Mesothelial cell of epicardium (in vitro differentiated cells): Measurements from ENCODE around the gene INCENP. TPM values are rescaled to one million over a fixed set of nuclear protein-coding genes. Genes with fewer than 3 reads are reported as not detected.

ENCODE experiments used
- DNase-seq, 2 experiments: peaks; one replicate each; pipeline ENCODE4 v3.0.0; 2021; ENCODE audit warnings: low spot score in 2 of 2; ENCODE audit not compliant: unreplicated experiment in 2 of 2
- H3K27ac Mint-ChIP-seq: 2 replicates; pipeline ENCODE4 v1.8.0; 2021; ENCODE audit warnings: mixed read lengths
- H3K27me3 Mint-ChIP-seq: 2 replicates; pipeline ENCODE4 v1.8.0; 2021; ENCODE audit warnings: low read depth, mixed read lengths
- H3K36me3 Mint-ChIP-seq: 2 replicates; pipeline ENCODE4 v1.8.0; 2021; ENCODE audit warnings: mixed read lengths
- H3K4me1 Mint-ChIP-seq: 2 replicates; pipeline ENCODE4 v1.8.0; 2021; ENCODE audit warnings: mixed read lengths
- H3K4me3 Mint-ChIP-seq: 2 replicates; pipeline ENCODE4 v1.8.0; 2021; ENCODE audit warnings: mild to moderate bottlenecking, moderate library complexity, mixed read lengths
- H3K9me3 Mint-ChIP-seq: 2 replicates; pipeline ENCODE4 v1.8.0; 2021; ENCODE audit warnings: mixed read lengths
- total RNA-seq: library from RNA; stranded (reverse); gene quantifications from 3 replicates; pipeline ENCODE4 v1.2.1, GENCODE V29; 2021
- TF ChIP-seq, protein P1 (sequence below): fragments of 200-600 bp; sonication (generic); IDR thresholded peaks from one replicate; pipeline ENCODE4 v1.5.0; 2021; ENCODE audit warnings: antibody characterized with exemption; ENCODE audit not compliant: unreplicated experiment

The INCENP gene
- total RNA-seq, 1 donor from 2014 or later: 50.9 TPM

DNA sequence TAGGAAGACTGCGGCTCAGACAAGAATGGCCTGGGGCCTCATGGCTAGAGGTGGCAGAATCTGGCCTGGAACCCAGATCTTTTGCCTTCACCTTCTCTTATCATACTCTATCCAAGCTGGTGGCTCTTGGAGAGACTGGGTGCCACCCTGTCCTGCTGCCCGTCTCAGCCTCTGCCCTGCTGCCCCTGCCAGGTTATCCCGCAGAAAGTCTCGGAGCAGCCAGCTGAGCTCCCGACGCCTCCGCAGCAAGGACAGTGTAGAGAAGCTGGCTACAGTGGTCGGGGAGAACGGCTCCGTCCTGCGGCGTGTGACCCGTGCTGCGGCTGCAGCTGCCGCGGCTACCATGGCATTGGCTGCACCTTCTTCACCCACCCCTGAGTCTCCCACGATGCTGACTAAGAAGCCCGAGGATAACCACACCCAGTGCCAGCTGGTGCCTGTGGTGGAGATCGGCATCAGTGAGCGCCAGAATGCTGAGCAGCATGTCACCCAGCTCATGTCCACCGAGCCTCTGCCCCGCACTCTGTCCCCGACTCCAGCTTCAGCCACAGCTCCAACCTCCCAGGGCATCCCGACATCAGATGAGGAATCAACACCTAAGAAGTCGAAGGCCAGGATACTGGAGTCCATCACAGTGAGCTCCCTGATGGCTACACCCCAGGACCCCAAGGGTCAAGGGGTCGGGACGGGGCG lies 5.9 kb downstream of the INCENP start:
- TF ChIP-seq, protein P1, sequence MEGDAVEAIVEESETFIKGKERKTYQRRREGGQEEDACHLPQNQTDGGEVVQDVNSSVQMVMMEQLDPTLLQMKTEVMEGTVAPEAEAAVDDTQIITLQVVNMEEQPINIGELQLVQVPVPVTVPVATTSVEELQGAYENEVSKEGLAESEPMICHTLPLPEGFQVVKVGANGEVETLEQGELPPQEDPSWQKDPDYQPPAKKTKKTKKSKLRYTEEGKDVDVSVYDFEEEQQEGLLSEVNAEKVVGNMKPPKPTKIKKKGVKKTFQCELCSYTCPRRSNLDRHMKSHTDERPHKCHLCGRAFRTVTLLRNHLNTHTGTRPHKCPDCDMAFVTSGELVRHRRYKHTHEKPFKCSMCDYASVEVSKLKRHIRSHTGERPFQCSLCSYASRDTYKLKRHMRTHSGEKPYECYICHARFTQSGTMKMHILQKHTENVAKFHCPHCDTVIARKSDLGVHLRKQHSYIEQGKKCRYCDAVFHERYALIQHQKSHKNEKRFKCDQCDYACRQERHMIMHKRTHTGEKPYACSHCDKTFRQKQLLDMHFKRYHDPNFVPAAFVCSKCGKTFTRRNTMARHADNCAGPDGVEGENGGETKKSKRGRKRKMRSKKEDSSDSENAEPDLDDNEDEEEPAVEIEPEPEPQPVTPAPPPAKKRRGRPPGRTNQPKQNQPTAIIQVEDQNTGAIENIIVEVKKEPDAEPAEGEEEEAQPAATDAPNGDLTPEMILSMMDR: no peak
- DNase-seq: no peak
- H3K4me1 Mint-ChIP-seq: peaks cover 10% of the 10 kb centered on the region
- no peak overlapping the region for H3K27ac Mint-ChIP-seq
- H3K4me3 Mint-ChIP-seq: no peak overlapping the region
- H3K27me3 Mint-ChIP-seq: no peaks in the 10 kb centered on the region
- no peaks in the 10 kb centered on the region for H3K9me3 Mint-ChIP-seq
- H3K36me3 Mint-ChIP-seq: peaks cover 8% of the 10 kb centered on the region

DNA sequence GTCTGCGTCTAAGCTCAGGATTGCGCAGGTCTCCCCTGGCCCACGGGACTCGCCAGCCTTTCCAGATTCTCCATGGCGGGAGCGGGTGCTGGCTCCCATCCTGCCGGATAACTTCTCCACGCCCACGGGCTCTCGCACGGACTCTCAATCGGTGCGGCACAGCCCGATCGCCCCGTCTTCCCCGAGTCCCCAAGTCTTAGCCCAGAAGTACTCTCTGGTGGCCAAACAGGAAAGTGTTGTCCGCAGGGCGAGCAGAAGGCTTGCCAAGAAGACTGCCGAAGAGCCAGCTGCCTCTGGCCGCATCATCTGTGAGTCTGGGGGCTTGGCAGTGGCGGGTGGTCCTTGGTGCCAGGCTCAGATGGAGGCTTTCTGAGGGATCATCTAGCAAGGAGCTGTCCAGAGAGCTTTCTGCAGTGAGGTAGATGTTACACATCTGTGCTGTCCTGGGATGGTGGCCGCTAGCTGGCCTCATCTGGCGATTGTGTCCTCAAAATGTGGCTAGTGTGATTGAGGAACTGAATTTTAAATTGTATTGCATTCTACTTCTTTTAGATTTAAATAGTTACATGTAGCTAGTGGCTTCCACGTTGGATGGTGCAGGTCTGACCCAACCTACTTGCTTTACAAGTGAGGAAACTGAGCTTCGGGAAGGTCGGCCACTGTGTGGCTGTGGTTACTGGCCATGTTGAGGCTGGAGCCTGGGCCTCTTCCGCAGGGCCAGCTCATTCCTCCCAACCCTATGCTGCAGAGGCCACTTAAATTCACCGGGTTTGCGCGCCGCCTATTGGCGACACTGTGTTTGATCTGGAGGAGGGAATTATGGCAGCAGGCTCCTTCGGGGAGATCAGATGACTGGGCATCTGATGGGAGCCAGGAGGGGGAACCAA lies 6.7 kb downstream of the INCENP start:
- DNase-seq: no peak
- TF ChIP-seq, protein P1: no peak
- H3K27me3 Mint-ChIP-seq: no peaks in the 10 kb centered on the region
- peaks cover 2% of the 10 kb centered on the region for H3K4me1 Mint-ChIP-seq
- no peak overlapping the region for H3K27ac Mint-ChIP-seq
- peaks cover 10% of the 10 kb centered on the region for H3K36me3 Mint-ChIP-seq
- no peak overlapping the region for H3K4me3 Mint-ChIP-seq
- H3K9me3 Mint-ChIP-seq: no peaks in the 10 kb centered on the region

DNA sequence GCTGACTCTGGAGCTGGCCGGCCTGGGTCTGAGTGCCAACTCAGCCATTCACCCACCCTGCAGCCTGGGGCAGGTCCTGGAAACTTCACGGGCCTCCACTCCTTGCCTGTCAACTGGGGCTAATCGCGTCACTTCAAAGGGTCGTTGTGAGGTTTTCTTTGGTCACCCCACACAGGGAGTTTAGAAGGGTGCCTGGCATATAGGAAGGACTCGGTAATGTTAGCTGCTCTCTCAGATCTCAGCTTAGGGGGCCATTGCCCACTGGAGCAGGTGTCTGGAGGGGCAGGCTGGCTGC lies 7.3 kb downstream of the INCENP start:
- Mint-ChIP-seq H3K27me3 (no peaks in the 10 kb centered on the region), H3K27ac (no peak overlapping the region), H3K9me3 (no peaks in the 10 kb centered on the region), H3K4me1 (no peaks in the 10 kb centered on the region), H3K36me3 (peaks cover 12% of the 10 kb centered on the region), H3K4me3 (no peak overlapping the region)
- TF ChIP-seq, protein P1: no peak
- no peak for DNase-seq

DNA sequence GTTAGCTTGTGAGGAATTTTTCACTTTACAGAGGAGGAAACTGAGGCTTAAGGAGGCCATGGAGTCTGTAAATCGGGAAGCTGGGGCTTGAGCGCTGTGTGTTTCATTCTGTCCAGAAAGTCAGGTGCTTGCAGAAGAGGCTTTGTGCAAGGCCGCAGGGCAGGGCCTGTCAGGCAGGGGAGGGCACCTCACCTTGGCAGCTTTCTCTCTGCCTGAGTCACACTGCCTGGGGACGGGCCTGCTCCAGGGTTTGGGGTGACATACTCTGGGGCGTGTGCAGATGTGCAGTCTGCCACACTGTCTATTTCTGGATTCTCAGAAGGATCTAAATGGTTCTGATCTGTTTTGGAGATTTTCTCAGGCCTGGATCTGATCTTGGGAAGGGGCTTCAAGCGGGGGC lies 8.4 kb downstream of the INCENP start:
- Mint-ChIP-seq H3K4me3 (no peak overlapping the region), H3K9me3 (no peaks in the 10 kb centered on the region), H3K27ac (peak overlapping the region; percentile 25), H3K4me1 (no peaks in the 10 kb centered on the region), H3K27me3 (no peaks in the 10 kb centered on the region), H3K36me3 (peaks cover 13% of the 10 kb centered on the region)
- TF ChIP-seq, protein P1: no peak
- DNase-seq: no peak

DNA sequence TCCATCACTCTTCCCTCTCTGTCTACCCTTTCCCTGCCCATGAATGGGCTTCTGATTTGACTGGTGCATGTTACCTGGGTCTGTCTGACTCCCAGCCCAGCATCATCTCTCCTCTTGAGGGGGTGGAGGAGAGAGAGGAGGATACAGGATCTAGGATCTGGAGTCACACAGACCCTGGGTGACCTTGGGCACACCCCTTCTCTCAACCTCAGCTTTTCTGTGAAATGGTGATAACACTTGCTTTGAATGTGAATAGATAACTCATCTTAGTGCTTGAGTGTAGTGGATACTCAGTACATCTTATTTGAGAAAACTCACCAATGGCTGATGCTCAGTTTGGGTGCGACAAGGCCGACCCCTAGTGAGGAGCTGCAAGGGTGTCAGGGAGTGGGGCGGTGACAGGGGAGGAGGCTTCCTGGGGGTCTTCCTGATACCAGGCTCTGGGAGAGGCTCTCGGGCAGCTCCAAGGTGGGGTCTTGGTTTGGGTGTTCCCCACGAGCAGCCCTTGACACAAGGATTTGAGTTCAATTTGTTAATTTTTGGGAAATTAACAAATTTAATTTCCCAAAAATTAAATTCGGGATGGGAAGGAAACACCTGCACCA lies 9.0 kb downstream of the INCENP start:
- H3K36me3 Mint-ChIP-seq: peaks cover 13% of the 10 kb centered on the region
- H3K4me3 Mint-ChIP-seq: no peak overlapping the region
- no peaks in the 10 kb centered on the region for H3K9me3 Mint-ChIP-seq
- no peak for DNase-seq
- no peaks in the 10 kb centered on the region for H3K4me1 Mint-ChIP-seq
- H3K27ac Mint-ChIP-seq: no peak overlapping the region
- TF ChIP-seq, protein P1: no peak
- no peaks in the 10 kb centered on the region for H3K27me3 Mint-ChIP-seq
